ENCODE data around the gene HOXB13.

The HOXB13 gene

GRCh38 chr17:48727415-48728175, 955 bp downstream of the HOXB13 start:
- H3K27me3 ChIP-seq (ENCODE audit: control insufficient read depth, insufficient read depth, low read length): peaks cover 41% of the 10 kb centered on the region
- no peak overlapping the region for H3K4me2 ChIP-seq (ENCODE audit: low read length)
- no peak overlapping the region for H3K4me3 ChIP-seq (ENCODE audit: low read depth, low read length)
- H3K36me3 ChIP-seq (ENCODE audit: control insufficient read depth, insufficient read depth, low read length): no peaks in the 10 kb centered on the region
- TF ChIP-seq CTCF (IDR thresholded peaks at IDR 0.05): no peak
- H3K4me1 ChIP-seq: no peaks in the 10 kb centered on the region
- no peaks in the 10 kb centered on the region for H3K79me2 ChIP-seq
- H3K9ac ChIP-seq: no peak overlapping the region
- no peaks in the 10 kb centered on the region for H3K9me3 ChIP-seq (ENCODE audit: control insufficient read depth, low read length)
- H2AFZ ChIP-seq: no peak overlapping the region
- H3K27ac ChIP-seq: no peak overlapping the region

GRCh38 chr17:48726916-48727286, 1.6 kb downstream of the HOXB13 start:
- H3K79me2 ChIP-seq: no peaks in the 10 kb centered on the region
- H3K9ac ChIP-seq: no peak overlapping the region
- H3K4me1 ChIP-seq: no peaks in the 10 kb centered on the region
- H3K27me3 ChIP-seq (ENCODE audit: control insufficient read depth, insufficient read depth, low read length): peaks cover 47% of the 10 kb centered on the region
- H3K4me3 ChIP-seq (ENCODE audit: low read depth, low read length): no peak overlapping the region
- TF ChIP-seq CTCF (IDR thresholded peaks at IDR 0.05): no peak
- H2AFZ ChIP-seq: no peak overlapping the region
- no peaks in the 10 kb centered on the region for H3K9me3 ChIP-seq (ENCODE audit: control insufficient read depth, low read length)
- H3K36me3 ChIP-seq (ENCODE audit: control insufficient read depth, insufficient read depth, low read length): no peaks in the 10 kb centered on the region
- no peak overlapping the region for H3K27ac ChIP-seq
- H3K4me2 ChIP-seq (ENCODE audit: low read length): no peak overlapping the region

GRCh38 chr17:48726114-48726915, 2.2 kb downstream of the HOXB13 start:
- Histone ChIP-seq H3K79me2 (no peaks in the 10 kb centered on the region), H3K4me1 (no peaks in the 10 kb centered on the region), H3K27ac (no peak overlapping the region), H3K36me3 (ENCODE audit: control insufficient read depth, insufficient read depth, low read length) (no peaks in the 10 kb centered on the region), H3K4me2 (ENCODE audit: low read length) (no peak overlapping the region), H2AFZ (no peak overlapping the region), H3K4me3 (ENCODE audit: low read depth, low read length) (no peak overlapping the region), H3K9me3 (ENCODE audit: control insufficient read depth, low read length) (no peaks in the 10 kb centered on the region), H3K27me3 (ENCODE audit: control insufficient read depth, insufficient read depth, low read length) (peaks cover 49% of the 10 kb centered on the region), H3K9ac (no peak overlapping the region)
- TF ChIP-seq CTCF (IDR thresholded peaks at IDR 0.05): no peak

- no peak overlapping the region for H3K9ac ChIP-seq
- H2AFZ ChIP-seq: no peak overlapping the region
- no peak for TF ChIP-seq CTCF (IDR thresholded peaks at IDR 0.05)
- no peaks in the 10 kb centered on the region for H3K9me3 ChIP-seq (ENCODE audit: control insufficient read depth, low read length)
- H3K27me3 ChIP-seq (ENCODE audit: control insufficient read depth, insufficient read depth, low read length): peaks cover 49% of the 10 kb centered on the region
- H3K4me2 ChIP-seq (ENCODE audit: low read length): no peak overlapping the region
- no peak overlapping the region for H3K4me3 ChIP-seq (ENCODE audit: low read depth, low read length)
- H3K4me1 ChIP-seq: no peaks in the 10 kb centered on the region
- no peaks in the 10 kb centered on the region for H3K36me3 ChIP-seq (ENCODE audit: control insufficient read depth, insufficient read depth, low read length)
- no peaks in the 10 kb centered on the region for H3K79me2 ChIP-seq
- no peak overlapping the region for H3K27ac ChIP-seq
Measured at GRCh38 chr17:48725288-48726064, 3.1 kb downstream of the HOXB13 start.

Data from parathyroid adenoma (tissue), 2 donors.